AG09309 (cell line): Measurements from ENCODE around the gene PGM2.

ENCODE experiments used
- DNase-seq: peaks from one replicate; pipeline ENCODE4 v3.0.0-alpha.2; 2010; ENCODE audit warnings: low read depth
- H3K4me3 ChIP-seq: 2 replicates; pipeline ENCODE4 v1.5.1; 2011; ENCODE audit warnings: mild to moderate bottlenecking, low read depth, low read length, moderate library complexity; ENCODE audit not compliant: control insufficient read depth
- TF ChIP-seq, protein P1 (sequence below): IDR thresholded peaks from 2 replicates; pipeline ENCODE4 v1.5.1; 2011; ENCODE audit warnings: mild to moderate bottlenecking, low read depth, low read length, inconsistent platforms; ENCODE audit not compliant: insufficient read depth, control insufficient read depth; ENCODE audit errors: missing control alignments

The PGM2 gene

DNA sequence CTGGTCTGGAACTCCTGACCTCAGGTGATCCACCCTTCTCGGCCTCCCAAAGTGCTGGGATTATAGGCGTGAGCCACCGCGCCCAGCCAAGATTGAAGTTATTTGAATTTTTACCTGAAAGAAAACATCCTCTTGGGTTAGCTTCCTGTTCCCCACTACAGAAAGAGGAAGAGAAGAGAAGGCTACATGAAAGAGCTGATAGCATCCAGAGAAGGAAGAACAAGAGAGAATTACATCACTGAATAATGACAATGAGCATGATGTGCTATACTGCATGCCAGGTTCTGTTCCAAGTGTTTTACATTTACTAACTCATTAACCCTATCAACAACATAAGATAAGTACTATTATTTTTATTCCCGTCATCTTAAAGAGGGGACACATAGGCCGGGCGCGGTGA is 52.9 kb downstream of the PGM2 start:
- no peak overlapping the region for H3K4me3 ChIP-seq
- TF ChIP-seq, protein P1, sequence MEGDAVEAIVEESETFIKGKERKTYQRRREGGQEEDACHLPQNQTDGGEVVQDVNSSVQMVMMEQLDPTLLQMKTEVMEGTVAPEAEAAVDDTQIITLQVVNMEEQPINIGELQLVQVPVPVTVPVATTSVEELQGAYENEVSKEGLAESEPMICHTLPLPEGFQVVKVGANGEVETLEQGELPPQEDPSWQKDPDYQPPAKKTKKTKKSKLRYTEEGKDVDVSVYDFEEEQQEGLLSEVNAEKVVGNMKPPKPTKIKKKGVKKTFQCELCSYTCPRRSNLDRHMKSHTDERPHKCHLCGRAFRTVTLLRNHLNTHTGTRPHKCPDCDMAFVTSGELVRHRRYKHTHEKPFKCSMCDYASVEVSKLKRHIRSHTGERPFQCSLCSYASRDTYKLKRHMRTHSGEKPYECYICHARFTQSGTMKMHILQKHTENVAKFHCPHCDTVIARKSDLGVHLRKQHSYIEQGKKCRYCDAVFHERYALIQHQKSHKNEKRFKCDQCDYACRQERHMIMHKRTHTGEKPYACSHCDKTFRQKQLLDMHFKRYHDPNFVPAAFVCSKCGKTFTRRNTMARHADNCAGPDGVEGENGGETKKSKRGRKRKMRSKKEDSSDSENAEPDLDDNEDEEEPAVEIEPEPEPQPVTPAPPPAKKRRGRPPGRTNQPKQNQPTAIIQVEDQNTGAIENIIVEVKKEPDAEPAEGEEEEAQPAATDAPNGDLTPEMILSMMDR, result no peak
- no peak for DNase-seq

DNA sequence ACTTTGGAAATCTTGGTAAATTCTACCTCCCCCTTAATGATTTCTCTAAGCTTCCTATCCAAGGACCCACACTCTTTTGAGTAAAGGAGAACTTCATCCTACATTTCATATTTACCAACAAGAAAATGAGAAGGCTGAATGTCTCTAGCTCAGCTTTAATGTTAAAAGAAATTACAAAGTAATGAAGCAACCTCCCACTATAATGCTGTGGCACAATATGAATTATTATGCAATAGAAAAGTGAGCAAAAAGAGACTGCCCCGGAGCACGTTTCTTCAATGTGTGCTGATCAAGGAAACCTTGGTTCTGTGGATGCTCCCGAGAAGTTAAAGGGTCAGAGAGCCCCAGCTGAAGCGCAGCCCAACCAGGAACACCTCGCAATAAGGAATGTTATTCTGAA is 55.3 kb downstream of the PGM2 start:
- DNase-seq, result no peak
- TF ChIP-seq, protein P1, result no peak
- no peak overlapping the region for H3K4me3 ChIP-seq

DNA sequence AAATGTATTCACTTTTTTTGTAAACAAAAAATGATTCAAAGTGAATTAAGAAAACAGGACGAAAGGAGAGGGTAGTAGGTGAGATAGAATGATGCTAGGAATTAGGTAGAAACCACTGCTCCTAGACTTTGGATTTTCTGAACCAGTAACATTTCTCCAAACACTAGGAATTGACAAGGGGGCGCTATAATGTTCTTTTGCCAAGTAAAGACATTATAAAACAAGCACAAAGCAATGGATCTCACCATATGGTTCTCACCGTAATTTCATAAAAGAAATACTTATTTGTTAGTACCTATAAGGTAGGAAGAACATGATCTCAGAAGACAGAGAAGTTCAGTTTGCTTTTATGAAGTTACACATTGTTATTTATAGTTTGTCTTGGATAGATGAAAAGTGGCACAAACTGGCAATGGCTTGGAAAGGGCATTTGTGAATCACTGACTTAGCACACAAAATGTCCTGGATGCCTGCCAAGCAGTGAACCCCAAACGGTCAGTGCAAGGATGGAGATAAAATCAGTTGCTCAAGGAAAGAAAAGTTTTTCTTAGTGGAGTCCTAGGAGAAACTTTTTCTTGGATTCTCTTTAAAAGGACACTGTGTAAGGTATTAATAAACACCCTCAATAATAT is 56.3 kb downstream of the PGM2 start:
- DNase-seq, result no peak
- H3K4me3 ChIP-seq, result no peak overlapping the region
- TF ChIP-seq, protein P1, result peak; percentile 9

DNA sequence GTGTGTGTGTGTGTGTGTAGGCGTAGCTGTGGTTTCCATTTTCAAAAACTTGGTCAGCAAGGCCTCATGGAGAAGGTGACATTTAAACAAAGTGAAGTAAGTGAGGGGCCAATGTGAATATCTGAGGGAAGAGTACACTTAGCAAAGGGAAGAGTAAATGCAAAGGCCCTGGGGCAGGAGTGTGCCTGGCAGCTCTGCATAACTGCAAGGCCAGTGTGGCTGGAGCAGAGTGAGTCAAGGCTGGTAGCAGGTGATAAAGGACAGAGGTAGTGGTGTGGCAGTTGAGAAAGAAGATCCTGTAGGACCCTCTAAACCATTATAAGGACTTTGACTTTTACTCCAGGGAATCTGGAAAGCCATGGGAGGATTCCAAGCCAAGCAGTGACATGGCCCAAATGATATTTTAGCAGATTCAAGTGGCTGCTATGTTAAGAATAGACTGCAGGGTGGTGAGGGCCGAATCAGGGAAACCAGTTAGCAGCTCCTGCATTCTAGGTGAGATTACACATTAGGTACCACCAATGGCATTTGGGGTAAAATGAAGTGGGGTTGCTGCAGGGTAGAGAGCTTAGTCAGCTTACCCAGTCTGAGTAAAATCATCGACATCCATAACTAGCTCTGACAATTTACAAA is 58.5 kb downstream of the PGM2 start:
- TF ChIP-seq, protein P1, result no peak
- DNase-seq, result no peak
- no peak overlapping the region for H3K4me3 ChIP-seq

DNA sequence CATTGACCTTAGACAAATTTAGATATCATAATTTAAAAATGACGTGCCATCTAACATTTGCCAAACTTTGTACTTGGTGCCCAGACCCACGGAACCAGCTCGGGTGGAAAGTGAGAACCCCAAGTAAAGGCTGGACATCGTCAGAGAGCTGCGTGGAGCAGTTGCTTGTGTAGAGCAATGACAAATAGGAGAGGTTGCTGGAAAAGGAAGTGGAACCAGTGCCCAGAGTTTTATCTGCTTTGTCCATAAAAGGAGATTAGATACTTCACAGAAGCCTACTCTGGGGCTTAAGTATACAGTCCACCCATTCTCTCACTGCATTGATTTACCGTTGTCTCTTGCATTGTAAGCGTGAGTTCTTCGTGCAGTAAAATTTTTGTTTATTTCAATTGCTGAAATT is 59.0 kb downstream of the PGM2 start:
- TF ChIP-seq, protein P1, result no peak
- no peak for DNase-seq
- no peak overlapping the region for H3K4me3 ChIP-seq

DNA sequence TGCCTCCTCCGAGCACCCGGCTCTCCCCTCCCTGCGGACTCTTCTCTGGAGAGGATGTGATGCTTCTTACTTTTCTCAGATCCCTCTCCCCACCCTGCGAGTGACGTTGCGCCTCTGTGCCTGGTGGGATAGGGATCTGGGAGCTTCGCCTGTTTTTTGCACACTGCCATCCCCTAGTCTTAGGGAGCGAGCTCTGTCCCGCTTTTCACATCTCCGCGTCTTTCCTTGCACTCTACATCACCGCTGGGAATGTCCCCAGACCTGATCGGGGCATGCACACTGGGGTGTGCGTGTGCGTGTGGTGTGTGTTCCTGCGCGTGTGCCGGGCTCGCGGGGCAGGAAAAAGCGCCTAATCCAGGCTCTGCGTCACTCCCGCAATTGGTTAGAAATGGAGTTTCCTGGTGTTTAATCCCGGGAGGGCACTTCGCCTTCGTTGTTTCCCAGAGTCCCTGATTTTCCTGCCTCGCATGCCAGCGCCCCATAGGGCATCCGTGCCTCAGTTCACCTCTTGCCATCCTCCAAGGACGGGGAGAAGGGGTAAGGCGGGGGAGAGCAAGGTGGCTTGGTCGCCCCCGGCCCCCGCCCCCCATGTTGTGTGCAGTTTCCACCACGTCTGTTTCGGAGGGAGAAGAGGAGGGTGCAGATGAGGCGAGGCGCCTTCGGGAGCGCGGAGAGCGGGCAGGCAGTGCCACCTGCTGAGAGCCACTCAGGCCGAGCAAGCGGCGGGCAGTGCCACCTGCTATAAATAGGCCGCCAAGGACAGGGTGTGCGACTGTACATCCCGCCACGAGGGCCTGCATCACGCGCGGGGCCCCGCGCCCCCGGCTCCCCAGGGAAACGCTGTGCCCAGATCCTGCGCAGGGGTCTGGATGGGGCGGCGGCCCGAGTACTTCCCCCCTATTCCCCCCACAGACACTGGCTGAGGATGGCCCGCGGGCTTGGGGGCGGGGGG is 63.6 kb downstream of the PGM2 start:
- no peak for DNase-seq
- peak overlapping the region; percentile 54 for H3K4me3 ChIP-seq
- TF ChIP-seq, protein P1, result no peak
